Measurements from ENCODE around the gene RHOBTB1. TPM values are rescaled to one million over a fixed set of nuclear protein-coding genes. Genes with fewer than 3 reads are reported as not detected.

RHOBTB1 gene
- total and polyA plus RNA-seq, 4 donors = 2.7 to 11.8 (median 4.9) TPM

DNA sequence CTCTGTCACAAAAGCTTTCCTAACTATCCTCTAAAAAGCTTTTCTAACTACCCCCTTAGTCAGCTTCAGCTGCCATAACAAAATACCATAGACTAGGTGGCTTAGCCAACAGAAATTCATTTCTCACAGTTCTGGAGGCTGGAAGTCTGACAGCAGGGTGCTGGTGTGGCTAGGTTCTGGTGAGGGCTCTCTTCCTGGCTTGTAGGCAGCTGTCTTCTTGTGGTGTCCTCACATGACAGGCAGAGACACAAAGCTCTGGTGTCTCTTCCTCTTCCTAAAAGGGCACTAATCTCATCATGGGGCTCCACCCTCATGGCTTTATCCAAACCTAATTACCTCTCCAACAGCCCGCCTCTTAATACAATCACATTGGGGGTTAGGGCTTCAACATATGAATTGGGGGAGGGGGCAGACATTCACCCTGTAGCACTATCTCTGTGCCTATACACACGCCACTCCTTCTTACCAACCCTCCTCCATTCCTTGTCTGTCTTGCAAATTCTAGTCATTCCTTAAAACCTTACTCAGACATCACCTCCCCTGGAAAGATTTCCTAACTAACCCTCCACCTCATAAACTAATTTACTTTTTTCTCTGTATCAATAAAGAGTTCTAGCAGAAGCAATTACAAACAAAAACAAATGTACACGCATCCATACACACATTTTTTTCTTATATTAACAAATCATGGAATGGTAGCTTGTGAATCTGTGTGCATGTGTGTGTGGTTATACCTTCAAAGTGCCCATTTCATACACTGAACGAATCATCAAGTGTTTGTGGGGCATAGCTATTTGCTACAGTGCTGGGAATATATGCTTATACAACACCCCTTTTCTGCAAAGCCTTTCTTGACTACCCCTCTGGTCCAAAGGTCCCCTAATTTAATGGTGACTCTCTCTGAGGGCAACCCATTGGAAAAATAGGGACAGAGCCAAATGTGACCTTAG is 26.4 kb downstream of the RHOBTB1 start:
- WGBS = 91% methylated on average over 4 of the region's 4 CpGs
- Histone ChIP-seq H3K4me3 (ENCODE audit: low read depth in 1 of 3, low read length in 3 of 3) (no peak overlapping the region), H3K4me1 (ENCODE audit: control insufficient read depth in 4 of 4, insufficient read depth in 4 of 4, low read length in 3 of 4) (no peaks in the 10 kb centered on the region), H3K36me3 (ENCODE audit: control insufficient read depth in 4 of 4, insufficient read depth in 3 of 4, low read depth in 1 of 4, low read length in 3 of 4) (no peaks in the 10 kb centered on the region), H3K27me3 (ENCODE audit: control insufficient read depth in 4 of 4, insufficient read depth in 4 of 4, low read length in 3 of 4) (no peaks in the 10 kb centered on the region), H3K9me3 (ENCODE audit: control insufficient read depth in 4 of 4, low read length in 3 of 4) (no peaks in the 10 kb centered on the region), H3K27ac (ENCODE audit: low read depth in 1 of 2, low read length in 2 of 2) (no peak overlapping the region), H3K9ac (ENCODE audit: low read depth in 1 of 2, low read length in 2 of 2) (no peak overlapping the region)
- no peak for TF ChIP-seq GABPA (IDR thresholded peaks at IDR 0.05 in 1 of 2, conservative IDR thresholded peaks at IDR 0.05 in 1 of 2)
- TF ChIP-seq NR2F2 (IDR thresholded peaks at IDR 0.05) = no peak
- no peak for TF ChIP-seq RXRA (IDR thresholded peaks at IDR 0.05)
- TF ChIP-seq, protein P1, sequence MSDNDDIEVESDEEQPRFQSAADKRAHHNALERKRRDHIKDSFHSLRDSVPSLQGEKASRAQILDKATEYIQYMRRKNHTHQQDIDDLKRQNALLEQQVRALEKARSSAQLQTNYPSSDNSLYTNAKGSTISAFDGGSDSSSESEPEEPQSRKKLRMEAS (IDR thresholded peaks at IDR 0.05) = no peak
- no peak for TF ChIP-seq EGR1 (IDR thresholded peaks at IDR 0.05; ENCODE audit: low read depth in 2 of 2)
- no peak for TF ChIP-seq HNF4A (conservative IDR thresholded peaks at IDR 0.05)
- TF ChIP-seq, protein P2, sequence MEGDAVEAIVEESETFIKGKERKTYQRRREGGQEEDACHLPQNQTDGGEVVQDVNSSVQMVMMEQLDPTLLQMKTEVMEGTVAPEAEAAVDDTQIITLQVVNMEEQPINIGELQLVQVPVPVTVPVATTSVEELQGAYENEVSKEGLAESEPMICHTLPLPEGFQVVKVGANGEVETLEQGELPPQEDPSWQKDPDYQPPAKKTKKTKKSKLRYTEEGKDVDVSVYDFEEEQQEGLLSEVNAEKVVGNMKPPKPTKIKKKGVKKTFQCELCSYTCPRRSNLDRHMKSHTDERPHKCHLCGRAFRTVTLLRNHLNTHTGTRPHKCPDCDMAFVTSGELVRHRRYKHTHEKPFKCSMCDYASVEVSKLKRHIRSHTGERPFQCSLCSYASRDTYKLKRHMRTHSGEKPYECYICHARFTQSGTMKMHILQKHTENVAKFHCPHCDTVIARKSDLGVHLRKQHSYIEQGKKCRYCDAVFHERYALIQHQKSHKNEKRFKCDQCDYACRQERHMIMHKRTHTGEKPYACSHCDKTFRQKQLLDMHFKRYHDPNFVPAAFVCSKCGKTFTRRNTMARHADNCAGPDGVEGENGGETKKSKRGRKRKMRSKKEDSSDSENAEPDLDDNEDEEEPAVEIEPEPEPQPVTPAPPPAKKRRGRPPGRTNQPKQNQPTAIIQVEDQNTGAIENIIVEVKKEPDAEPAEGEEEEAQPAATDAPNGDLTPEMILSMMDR (IDR thresholded peaks at IDR 0.05; ENCODE audit: low read depth, low read length, missing input control) = no peak
- DNase-seq (ENCODE audit: low spot score) = no peak

DNA sequence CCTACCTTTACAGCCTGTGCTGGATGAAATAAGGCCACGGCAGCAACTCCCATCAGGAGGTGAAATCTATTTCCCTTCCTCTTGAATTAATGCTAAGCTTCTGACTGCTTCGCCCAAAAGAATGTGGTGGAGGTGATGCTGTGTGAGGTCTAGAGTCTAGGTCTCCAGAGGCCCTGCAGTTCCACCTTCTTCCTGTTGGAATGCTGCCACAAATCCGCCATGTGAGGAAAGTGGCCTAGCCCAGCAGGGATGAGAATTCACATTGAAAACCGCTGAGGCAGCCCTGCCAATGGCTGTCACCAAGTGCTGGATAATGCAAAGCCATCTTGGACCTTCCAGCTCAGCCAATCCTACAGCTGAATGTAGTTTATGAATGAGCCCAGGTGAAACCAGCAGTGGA is 28.0 kb downstream of the RHOBTB1 start:
- Histone ChIP-seq H3K36me3 (ENCODE audit: control insufficient read depth in 4 of 4, insufficient read depth in 3 of 4, low read depth in 1 of 4, low read length in 3 of 4) (no peaks in the 10 kb centered on the region), H3K27ac (ENCODE audit: low read depth in 1 of 2, low read length in 2 of 2) (no peak overlapping the region), H3K27me3 (ENCODE audit: control insufficient read depth in 4 of 4, insufficient read depth in 4 of 4, low read length in 3 of 4) (no peaks in the 10 kb centered on the region), H3K4me1 (ENCODE audit: control insufficient read depth in 4 of 4, insufficient read depth in 4 of 4, low read length in 3 of 4) (no peaks in the 10 kb centered on the region), H3K9me3 (ENCODE audit: control insufficient read depth in 4 of 4, low read length in 3 of 4) (no peaks in the 10 kb centered on the region), H3K9ac (ENCODE audit: low read depth in 1 of 2, low read length in 2 of 2) (no peak overlapping the region), H3K4me3 (ENCODE audit: low read depth in 1 of 3, low read length in 3 of 3) (no peak overlapping the region)
- WGBS = 87% methylated on average over 4 of the region's 4 CpGs
- no peak for DNase-seq (ENCODE audit: low spot score)
- TF ChIP-seq, protein P1 (IDR thresholded peaks at IDR 0.05) = no peak
- TF ChIP-seq, protein P3, sequence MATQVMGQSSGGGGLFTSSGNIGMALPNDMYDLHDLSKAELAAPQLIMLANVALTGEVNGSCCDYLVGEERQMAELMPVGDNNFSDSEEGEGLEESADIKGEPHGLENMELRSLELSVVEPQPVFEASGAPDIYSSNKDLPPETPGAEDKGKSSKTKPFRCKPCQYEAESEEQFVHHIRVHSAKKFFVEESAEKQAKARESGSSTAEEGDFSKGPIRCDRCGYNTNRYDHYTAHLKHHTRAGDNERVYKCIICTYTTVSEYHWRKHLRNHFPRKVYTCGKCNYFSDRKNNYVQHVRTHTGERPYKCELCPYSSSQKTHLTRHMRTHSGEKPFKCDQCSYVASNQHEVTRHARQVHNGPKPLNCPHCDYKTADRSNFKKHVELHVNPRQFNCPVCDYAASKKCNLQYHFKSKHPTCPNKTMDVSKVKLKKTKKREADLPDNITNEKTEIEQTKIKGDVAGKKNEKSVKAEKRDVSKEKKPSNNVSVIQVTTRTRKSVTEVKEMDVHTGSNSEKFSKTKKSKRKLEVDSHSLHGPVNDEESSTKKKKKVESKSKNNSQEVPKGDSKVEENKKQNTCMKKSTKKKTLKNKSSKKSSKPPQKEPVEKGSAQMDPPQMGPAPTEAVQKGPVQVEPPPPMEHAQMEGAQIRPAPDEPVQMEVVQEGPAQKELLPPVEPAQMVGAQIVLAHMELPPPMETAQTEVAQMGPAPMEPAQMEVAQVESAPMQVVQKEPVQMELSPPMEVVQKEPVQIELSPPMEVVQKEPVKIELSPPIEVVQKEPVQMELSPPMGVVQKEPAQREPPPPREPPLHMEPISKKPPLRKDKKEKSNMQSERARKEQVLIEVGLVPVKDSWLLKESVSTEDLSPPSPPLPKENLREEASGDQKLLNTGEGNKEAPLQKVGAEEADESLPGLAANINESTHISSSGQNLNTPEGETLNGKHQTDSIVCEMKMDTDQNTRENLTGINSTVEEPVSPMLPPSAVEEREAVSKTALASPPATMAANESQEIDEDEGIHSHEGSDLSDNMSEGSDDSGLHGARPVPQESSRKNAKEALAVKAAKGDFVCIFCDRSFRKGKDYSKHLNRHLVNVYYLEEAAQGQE (IDR thresholded peaks at IDR 0.05) = no peak
- TF ChIP-seq NR2F2 (IDR thresholded peaks at IDR 0.05) = no peak
- TF ChIP-seq, protein P2 (IDR thresholded peaks at IDR 0.05; ENCODE audit: low read depth, low read length, missing input control) = no peak
- TF ChIP-seq RXRA (IDR thresholded peaks at IDR 0.05) = no peak
- TF ChIP-seq RAD21 (IDR thresholded peaks at IDR 0.05) = no peak
- TF ChIP-seq, protein P4, sequence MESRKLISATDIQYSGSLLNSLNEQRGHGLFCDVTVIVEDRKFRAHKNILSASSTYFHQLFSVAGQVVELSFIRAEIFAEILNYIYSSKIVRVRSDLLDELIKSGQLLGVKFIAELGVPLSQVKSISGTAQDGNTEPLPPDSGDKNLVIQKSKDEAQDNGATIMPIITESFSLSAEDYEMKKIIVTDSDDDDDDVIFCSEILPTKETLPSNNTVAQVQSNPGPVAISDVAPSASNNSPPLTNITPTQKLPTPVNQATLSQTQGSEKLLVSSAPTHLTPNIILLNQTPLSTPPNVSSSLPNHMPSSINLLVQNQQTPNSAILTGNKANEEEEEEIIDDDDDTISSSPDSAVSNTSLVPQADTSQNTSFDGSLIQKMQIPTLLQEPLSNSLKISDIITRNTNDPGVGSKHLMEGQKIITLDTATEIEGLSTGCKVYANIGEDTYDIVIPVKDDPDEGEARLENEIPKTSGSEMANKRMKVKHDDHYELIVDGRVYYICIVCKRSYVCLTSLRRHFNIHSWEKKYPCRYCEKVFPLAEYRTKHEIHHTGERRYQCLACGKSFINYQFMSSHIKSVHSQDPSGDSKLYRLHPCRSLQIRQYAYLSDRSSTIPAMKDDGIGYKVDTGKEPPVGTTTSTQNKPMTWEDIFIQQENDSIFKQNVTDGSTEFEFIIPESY (IDR thresholded peaks at IDR 0.05) = no peak
- no peak for TF ChIP-seq TAF1 (conservative IDR thresholded peaks at IDR 0.05)
- no peak for TF ChIP-seq FOXA2 (IDR thresholded peaks at IDR 0.05)
- no peak for TF ChIP-seq HNF4A (conservative IDR thresholded peaks at IDR 0.05)

Measured in liver (tissue), 9 donors.